ENCODE measurements around the gene CHD2. TPM values are rescaled to one million over a fixed set of nuclear protein-coding genes. Genes with fewer than 3 reads are reported as not detected.

Gene CHD2
- total RNA-seq, 2 experiments from 2014 or later: 164 to 185 TPM

- peaks cover 5% of the 10 kb centered on the region for H3K27me3 Mint-ChIP-seq (ENCODE audit: low read depth)
- H3K36me3 Mint-ChIP-seq (ENCODE audit: low read depth): no peaks in the 10 kb centered on the region
- intact Hi-C loops (cut with micrococcal nuclease): no loop called here
- DNase-seq: no peak
- H3K27ac Mint-ChIP-seq: no peak overlapping the region
- peaks cover 4% of the 10 kb centered on the region for H3K4me1 Mint-ChIP-seq (ENCODE audit: low read depth)
- no peaks in the 10 kb centered on the region for H3K9me3 Mint-ChIP-seq
- CTCF ChIA-PET: no interaction called here
- H3K4me3 Mint-ChIP-seq: no peak overlapping the region
Measured at GRCh38 chr15:93065641-93066045, 165.5 kb downstream of the CHD2 start.

- intact Hi-C loops (cut with micrococcal nuclease): no loop called here
- Mint-ChIP-seq H3K27ac (no peak overlapping the region), H3K9me3 (no peaks in the 10 kb centered on the region), H3K4me1 (ENCODE audit: low read depth) (peaks cover 4% of the 10 kb centered on the region), H3K4me3 (no peak overlapping the region), H3K27me3 (ENCODE audit: low read depth) (peaks cover 5% of the 10 kb centered on the region), H3K36me3 (ENCODE audit: low read depth) (no peaks in the 10 kb centered on the region)
- CTCF ChIA-PET: no interaction called here
- DNase-seq: no peak
Measured at GRCh38 chr15:93066224-93066681, 166.1 kb downstream of the CHD2 start.

- no peak overlapping the region for H3K27ac Mint-ChIP-seq
- DNase-seq: no peak
- peaks cover 12% of the 10 kb centered on the region for H3K27me3 Mint-ChIP-seq (ENCODE audit: low read depth)
- H3K4me1 Mint-ChIP-seq (ENCODE audit: low read depth): peaks cover 4% of the 10 kb centered on the region
- no peaks in the 10 kb centered on the region for H3K9me3 Mint-ChIP-seq
- CTCF ChIA-PET: no interaction called here
- H3K36me3 Mint-ChIP-seq (ENCODE audit: low read depth): no peaks in the 10 kb centered on the region
- intact Hi-C loops (cut with micrococcal nuclease): no loop called here
- H3K4me3 Mint-ChIP-seq: no peak overlapping the region
Measured at GRCh38 chr15:93066834-93067648, 166.9 kb downstream of the CHD2 start.

- CTCF ChIA-PET: no interaction called here
- no peaks in the 10 kb centered on the region for H3K9me3 Mint-ChIP-seq
Measured at GRCh38 chr15:93067649-93068085, 167.5 kb downstream of the CHD2 start.

GRCh38 chr15:93068581-93069199, 168.6 kb downstream of the CHD2 start:
- Mint-ChIP-seq H3K27ac (no peak overlapping the region), H3K4me3 (no peak overlapping the region), H3K9me3 (no peaks in the 10 kb centered on the region), H3K36me3 (ENCODE audit: low read depth) (no peaks in the 10 kb centered on the region), H3K27me3 (ENCODE audit: low read depth) (peaks cover 22% of the 10 kb centered on the region), H3K4me1 (ENCODE audit: low read depth) (peaks cover 12% of the 10 kb centered on the region)
- no peak for DNase-seq
- intact Hi-C loops (cut with micrococcal nuclease): no loop called here
- CTCF ChIA-PET: interaction anchor here (1.1 kb wide), 1 partner anchor 33 kb away, joined by 4 read pairs; no protein-coding TSS in a partner anchor

More at GRCh38 chr15:93067649-93068085, 167.5 kb downstream of the CHD2 start:
- Mint-ChIP-seq H3K27me3 (ENCODE audit: low read depth) (peaks cover 15% of the 10 kb centered on the region), H3K36me3 (ENCODE audit: low read depth) (no peaks in the 10 kb centered on the region), H3K4me1 (ENCODE audit: low read depth) (peaks cover 8% of the 10 kb centered on the region), H3K4me3 (no peak overlapping the region), H3K27ac (no peak overlapping the region)
- no peak for DNase-seq
- intact Hi-C loops (cut with micrococcal nuclease): no loop called here

- no peak for DNase-seq
- Mint-ChIP-seq H3K27ac (no peak overlapping the region), H3K9me3 (no peaks in the 10 kb centered on the region), H3K4me1 (ENCODE audit: low read depth) (peaks cover 15% of the 10 kb centered on the region), H3K27me3 (ENCODE audit: low read depth) (peaks cover 29% of the 10 kb centered on the region), H3K36me3 (ENCODE audit: low read depth) (no peaks in the 10 kb centered on the region), H3K4me3 (no peak overlapping the region)
- CTCF ChIA-PET: interaction anchor here (2.4 kb wide), 1 partner anchor 18 kb away, joined by 12 read pairs; no protein-coding TSS in a partner anchor
- intact Hi-C loops (cut with micrococcal nuclease): no loop called here
Measured at GRCh38 chr15:93070132-93070531, 170.0 kb downstream of the CHD2 start.

- Mint-ChIP-seq H3K36me3 (ENCODE audit: low read depth) (no peaks in the 10 kb centered on the region), H3K4me1 (ENCODE audit: low read depth) (peaks cover 15% of the 10 kb centered on the region), H3K4me3 (no peak overlapping the region), H3K27ac (no peak overlapping the region), H3K27me3 (ENCODE audit: low read depth) (peaks cover 29% of the 10 kb centered on the region), H3K9me3 (no peaks in the 10 kb centered on the region)
- intact Hi-C loops (cut with micrococcal nuclease): no loop called here
- DNase-seq: no peak
- CTCF ChIA-PET: interaction anchor here (2.4 kb wide), 1 partner anchor 17 kb away, joined by 12 read pairs; no protein-coding TSS in a partner anchor
Measured at GRCh38 chr15:93070551-93071296, 170.6 kb downstream of the CHD2 start.

GRCh38 chr15:93071469-93071936, 171.4 kb downstream of the CHD2 start:
- H3K27ac Mint-ChIP-seq: no peak overlapping the region
- intact Hi-C loops (cut with micrococcal nuclease): no loop called here
- DNase-seq: no peak
- H3K36me3 Mint-ChIP-seq (ENCODE audit: low read depth): no peaks in the 10 kb centered on the region
- peaks cover 32% of the 10 kb centered on the region for H3K27me3 Mint-ChIP-seq (ENCODE audit: low read depth)
- H3K4me1 Mint-ChIP-seq (ENCODE audit: low read depth): peaks cover 15% of the 10 kb centered on the region
- no peak overlapping the region for H3K4me3 Mint-ChIP-seq
- no peaks in the 10 kb centered on the region for H3K9me3 Mint-ChIP-seq
- CTCF ChIA-PET: interaction anchor here (1.1 to 2.4 kb wide), 2 partner anchors 16 to 41 kb away, joined by 3 to 12 read pairs; no protein-coding TSS in a partner anchor

GRCh38 chr15:93072011-93072410, 171.9 kb downstream of the CHD2 start:
- peaks cover 15% of the 10 kb centered on the region for H3K4me1 Mint-ChIP-seq (ENCODE audit: low read depth)
- no peak for DNase-seq
- peaks cover 32% of the 10 kb centered on the region for H3K27me3 Mint-ChIP-seq (ENCODE audit: low read depth)
- CTCF ChIA-PET: interaction anchor here (1.1 to 2.4 kb wide), 2 partner anchors 16 to 41 kb away, joined by 3 to 12 read pairs; no protein-coding TSS in a partner anchor
- H3K27ac Mint-ChIP-seq: no peak overlapping the region
- no peaks in the 10 kb centered on the region for H3K9me3 Mint-ChIP-seq
- intact Hi-C loops (cut with micrococcal nuclease): no loop called here
- no peaks in the 10 kb centered on the region for H3K36me3 Mint-ChIP-seq (ENCODE audit: low read depth)
- peak overlapping the region; percentile 12 for H3K4me3 Mint-ChIP-seq

GRCh38 chr15:93072411-93073394, 172.6 kb downstream of the CHD2 start:
- Mint-ChIP-seq H3K4me3 (peak overlapping the region; percentile 26), H3K36me3 (ENCODE audit: low read depth) (no peaks in the 10 kb centered on the region)
- intact Hi-C loops (cut with micrococcal nuclease): no loop called here

GRCh38 chr15:93073465-93073952, 173.4 kb downstream of the CHD2 start:
- peak overlapping the region; percentile 64 for H3K4me3 Mint-ChIP-seq
- peaks cover 15% of the 10 kb centered on the region for H3K4me1 Mint-ChIP-seq (ENCODE audit: low read depth)
- no peaks in the 10 kb centered on the region for H3K36me3 Mint-ChIP-seq (ENCODE audit: low read depth)
- CTCF ChIA-PET: interaction anchor here (0.6 kb wide), 1 partner anchor 27 kb away, joined by 3 read pairs; no protein-coding TSS in a partner anchor
- H3K27ac Mint-ChIP-seq: no peak overlapping the region
- intact Hi-C loops (cut with micrococcal nuclease): no loop called here
- no peaks in the 10 kb centered on the region for H3K9me3 Mint-ChIP-seq
- peaks cover 32% of the 10 kb centered on the region for H3K27me3 Mint-ChIP-seq (ENCODE audit: low read depth)
- DNase-seq: no peak

More at GRCh38 chr15:93072411-93073394, 172.6 kb downstream of the CHD2 start:
- Mint-ChIP-seq H3K9me3 (no peaks in the 10 kb centered on the region), H3K27ac (no peak overlapping the region), H3K27me3 (ENCODE audit: low read depth) (peaks cover 32% of the 10 kb centered on the region), H3K4me1 (ENCODE audit: low read depth) (peaks cover 15% of the 10 kb centered on the region)
- CTCF ChIA-PET: interaction anchor here (1.1 to 2.4 kb wide), 2 partner anchors 15 to 42 kb away, joined by 3 to 12 read pairs; no protein-coding TSS in a partner anchor
- DNase-seq: no peak

Data from activated naive CD4-positive, alpha-beta T cell treated with anti-CD3 and anti-CD28 coated beads for 36 hours (primary cell).